B cell (primary cell): Measurements from ENCODE around the gene TSSC4. TPM values are rescaled to one million over a fixed set of nuclear protein-coding genes. Genes with fewer than 3 reads are reported as not detected.
A peak's percentile ranks its signal among the peaks of the same experiment; 100 is the strongest.

Source experiments
- ATAC-seq: fragments of 200-7000 bp; cut with Tn5 transposase; one replicate; pipeline ENCODE4 v1.10.0; 2021; ENCODE audit warnings: low read depth, mild to moderate bottlenecking, moderate number of reproducible peaks, moderate library complexity
- CTCF ChIA-PET: fragments of 350-600 bp; sonication (Branson Sonifier 250); formaldehyde crosslinking; loops from one replicate; lab custom pipeline; 2021; ENCODE audit warnings: antibody characterized with exemption, inconsistent platforms; lab: Charles Lee
- POLR2A ChIA-PET: fragments of 350-600 bp; sonication (Branson Sonifier 250); formaldehyde crosslinking; loops from one replicate; lab custom pipeline; 2021; ENCODE audit warnings: antibody characterized with exemption; lab: Charles Lee
- DNase-seq: peaks from one replicate; pipeline ENCODE4 v3.0.0; 2013
- H2AFZ ChIP-seq: 2 replicates; pipeline ENCODE4 v1.6.1; 2012; ENCODE audit warnings: mild to moderate bottlenecking, low read depth, low read length; ENCODE audit not compliant: insufficient read depth, poor library complexity, severe bottlenecking
- H3K27ac ChIP-seq, 2 donors: 1 replicate in 1 of 2; 2 replicates in 1 of 2; pipeline ENCODE4 v1.5.1; 2012 to 2013; ENCODE audit warnings: low read length in 2 of 2, mild to moderate bottlenecking in 2 of 2, moderate library complexity in 1 of 2
- H3K27me3 ChIP-seq, 4 experiments: fragments of 200-600 bp in 1 of 4; sonication (generic) in 1 of 4; replicated peaks in 1 of 4; 1 replicate in 2 of 4; 2 replicates in 2 of 4; pipeline versions ENCODE4 v1.6.1 to v1.7.0; 2013 to 2016; ENCODE audit warnings: low read length in 3 of 4, mild to moderate bottlenecking in 2 of 4, mixed read lengths in 1 of 4, moderate library complexity in 1 of 4; ENCODE audit not compliant: insufficient read depth in 4 of 4, control insufficient read depth in 3 of 4; ENCODE audit errors: control extremely low read depth in 1 of 4
- H3K36me3 ChIP-seq, 2 experiments: replicated peaks in 1 of 2; 1 replicate in 1 of 2; 2 replicates in 1 of 2; pipeline versions ENCODE4 v1.6.1 to v1.7.1; 2013; ENCODE audit warnings: low read length in 1 of 2; ENCODE audit not compliant: insufficient read depth in 2 of 2, control insufficient read depth in 1 of 2; ENCODE audit errors: control extremely low read depth in 1 of 2, extremely low read depth in 1 of 2
- H3K4me1 ChIP-seq, 2 donors: fragments of 200-600 bp in 1 of 2; sonication (generic) in 1 of 2; 1 replicate in 1 of 2; 2 replicates in 1 of 2; pipeline versions ENCODE4 v1.5.1 to v1.6.1; 2013 to 2017; ENCODE audit warnings: low read length in 2 of 2; ENCODE audit not compliant: control insufficient read depth in 2 of 2, insufficient read depth in 2 of 2
- H3K4me2 ChIP-seq: replicated peaks from 2 replicates; pipeline ENCODE3; 2012; ENCODE audit warnings: mild to moderate bottlenecking, low read depth, low read length; ENCODE audit not compliant: poor library complexity, severe bottlenecking
- H3K4me3 ChIP-seq, 5 experiments: fragments of 200-600 bp in 1 of 5; sonication (generic) in 1 of 5; 1 replicate in 3 of 5; 2 replicates in 2 of 5; pipeline versions ENCODE4 v1.5.1 to v1.7.0; 2011 to 2016; ENCODE audit warnings: low read length in 4 of 5, mild to moderate bottlenecking in 4 of 5, low read depth in 2 of 5, control low read depth in 1 of 5, moderate library complexity in 1 of 5; ENCODE audit not compliant: insufficient read depth in 1 of 5; ENCODE audit errors: control extremely low read depth in 1 of 5, extremely low read depth in 1 of 5
- H3K79me2 ChIP-seq: fragments of 200-600 bp; sonication (generic); one replicate; pipeline ENCODE4 v1.6.0; 2016; ENCODE audit warnings: low read length; ENCODE audit not compliant: control insufficient read depth, insufficient read depth
- H3K9ac ChIP-seq: fragments of 200-600 bp; sonication (generic); 2 replicates; pipeline ENCODE4 v1.6.1; 2017; ENCODE audit warnings: mild to moderate bottlenecking, low read length, moderate library complexity
- H3K9me3 ChIP-seq, 3 donors: one replicate each; pipeline versions ENCODE4 v1.6.1 to v1.7.1; 2013; ENCODE audit warnings: low read length in 2 of 3; ENCODE audit not compliant: control insufficient read depth in 2 of 3, insufficient read depth in 1 of 3; ENCODE audit errors: control extremely low read depth in 1 of 3
- H4K20me1 ChIP-seq: 2 replicates; pipeline ENCODE4 v1.6.0; 2012; ENCODE audit warnings: mild to moderate bottlenecking, low read length; ENCODE audit not compliant: insufficient read depth, control insufficient read depth, poor library complexity, severe bottlenecking
- H3K27ac Mint-ChIP-seq: one replicate; pipeline ENCODE4 v1.8.0; 2021; ENCODE audit warnings: mixed read lengths
- H3K27me3 Mint-ChIP-seq: one replicate; pipeline ENCODE4 v1.8.0; 2021; ENCODE audit warnings: mixed read lengths
- H3K4me1 Mint-ChIP-seq: one replicate; pipeline ENCODE4 v1.8.0; 2021; ENCODE audit warnings: mixed read lengths
- H3K4me3 Mint-ChIP-seq: one replicate; pipeline ENCODE4 v1.8.0; 2021; ENCODE audit warnings: mixed read lengths
- H3K9me3 Mint-ChIP-seq: one replicate; pipeline ENCODE4 v1.8.0; 2022; ENCODE audit warnings: mixed read lengths; ENCODE audit not compliant: insufficient read depth
- EZH2 ChIP-seq: IDR thresholded peaks from 2 replicates; pipeline ENCODE4 v1.6.1; 2012; ENCODE audit warnings: borderline replicate concordance, low read depth, mild to moderate bottlenecking, moderate library complexity, low read length; ENCODE audit not compliant: insufficient read depth, poor library complexity, severe bottlenecking
- WGBS: methylation state at CpG from one replicate; pipeline ENCODE4 v1.1.5; 2013; ENCODE audit warnings: missing lambda C conversion rate; ENCODE audit not compliant: insufficient coverage; 5-methylcytosine and 5-hydroxymethylcytosine counted together
- intact Hi-C: fragments of 100-400 bp; cut with micrococcal nuclease; formaldehyde crosslinking; loops from one replicate; pipeline ENCODE4 v1.10.0; 2022
- polyA plus RNA-seq: library from polyadenylated mRNA; depleted of rRNA; stranded (reverse); fragments of >200 nt; gene quantifications from 2 replicates; pipeline ENCODE4 v1.2.3, GENCODE V29; 2012
- total RNA-seq, 2 donors: library from RNA; stranded (reverse); fragments of 120-200 nt in 1 of 2; gene quantifications; 1 replicate in 1 of 2; 2 replicates in 1 of 2; pipeline versions ENCODE4 v1.2.3 to v1.2.4, GENCODE V29; 2013 to 2022
- TF ChIP-seq, protein P1 (sequence below): fragments of 200-600 bp; IDR thresholded peaks from one replicate; pipeline ENCODE4 v1.8.0; 2022; ENCODE audit warnings: antibody characterized with exemption, mild to moderate bottlenecking

Gene TSSC4
- total and polyA plus RNA-seq, 2 donors (not counting 1 experiment from before 2014, with no cell fraction given): 49.4 to 57.5 TPM

DNA sequence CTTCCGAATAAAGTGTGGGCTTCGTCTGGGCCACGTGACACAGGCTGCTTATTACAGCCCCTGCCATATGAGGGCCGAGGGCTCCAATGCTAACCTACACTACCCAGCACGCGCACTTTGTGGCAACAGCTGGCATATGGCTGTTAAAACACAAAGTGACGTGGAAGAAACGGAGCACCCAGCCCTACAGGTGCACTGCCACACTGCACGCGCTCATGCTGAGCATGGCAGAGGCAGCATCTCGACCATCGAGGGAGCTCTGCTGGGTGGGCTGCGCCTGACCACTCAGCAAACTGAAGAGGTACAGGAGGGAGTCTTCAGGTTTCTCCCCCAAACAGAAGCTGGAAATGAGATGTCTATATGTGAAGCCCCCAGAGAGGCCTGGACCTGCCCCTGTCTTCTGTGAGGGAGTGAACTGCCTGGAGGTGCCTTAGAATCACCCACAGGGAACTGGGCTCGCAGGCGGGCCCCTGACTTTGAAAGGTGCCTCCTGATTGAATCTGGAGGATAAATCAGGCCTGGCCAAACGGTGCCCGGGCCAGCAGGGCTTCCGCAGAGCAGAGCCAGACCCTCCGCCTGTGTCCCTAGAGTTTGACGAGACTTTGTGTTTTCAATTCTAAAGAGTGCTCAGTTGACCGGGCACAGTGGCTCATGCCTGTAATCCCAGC is 18.3 kb downstream of the TSSC4 start:
- intact Hi-C loops: loop anchor here (1.0 kb wide), 2 partner anchors 19 to 81 kb away; partner anchors contain the start of gene TSSC4

More for the DNA sequence above, 18.3 kb downstream of the TSSC4 start:
- no peak overlapping the region for H2AFZ ChIP-seq
- Mint-ChIP-seq H3K4me3 (no peak overlapping the region), H3K9me3 (no peaks in the 10 kb centered on the region), H3K4me1 (peaks cover 3% of the 10 kb centered on the region), H3K27me3 (no peaks in the 10 kb centered on the region), H3K27ac (peak overlapping the region; percentile 10)
- ChIA-PET CTCF (interaction anchor here (0.6 to 11.1 kb wide), 30 partner anchors 10 to 992 kb away, joined by 3 to 583 read pairs (median 4); partner anchors contain the start of genes C11orf21, CD81, TSPAN32 and TSSC4), POLR2A (interaction anchor here (1.1 to 2.5 kb wide), 3 partner anchors 18 to 116 kb away, joined by 3 to 22 read pairs (median 18); partner anchors contain the start of genes C11orf21, TSPAN32 and TSSC4)
- TF ChIP-seq, protein P1, sequence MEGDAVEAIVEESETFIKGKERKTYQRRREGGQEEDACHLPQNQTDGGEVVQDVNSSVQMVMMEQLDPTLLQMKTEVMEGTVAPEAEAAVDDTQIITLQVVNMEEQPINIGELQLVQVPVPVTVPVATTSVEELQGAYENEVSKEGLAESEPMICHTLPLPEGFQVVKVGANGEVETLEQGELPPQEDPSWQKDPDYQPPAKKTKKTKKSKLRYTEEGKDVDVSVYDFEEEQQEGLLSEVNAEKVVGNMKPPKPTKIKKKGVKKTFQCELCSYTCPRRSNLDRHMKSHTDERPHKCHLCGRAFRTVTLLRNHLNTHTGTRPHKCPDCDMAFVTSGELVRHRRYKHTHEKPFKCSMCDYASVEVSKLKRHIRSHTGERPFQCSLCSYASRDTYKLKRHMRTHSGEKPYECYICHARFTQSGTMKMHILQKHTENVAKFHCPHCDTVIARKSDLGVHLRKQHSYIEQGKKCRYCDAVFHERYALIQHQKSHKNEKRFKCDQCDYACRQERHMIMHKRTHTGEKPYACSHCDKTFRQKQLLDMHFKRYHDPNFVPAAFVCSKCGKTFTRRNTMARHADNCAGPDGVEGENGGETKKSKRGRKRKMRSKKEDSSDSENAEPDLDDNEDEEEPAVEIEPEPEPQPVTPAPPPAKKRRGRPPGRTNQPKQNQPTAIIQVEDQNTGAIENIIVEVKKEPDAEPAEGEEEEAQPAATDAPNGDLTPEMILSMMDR: no peak
- TF ChIP-seq EZH2: no peak
- H3K4me3 ChIP-seq: no peak overlapping the region
- no peaks in the 10 kb centered on the region for H3K36me3 ChIP-seq
- H3K27ac ChIP-seq: no peak overlapping the region
- no peak overlapping the region for H3K4me2 ChIP-seq
- WGBS: 79% methylated on average over 20 of the region's 21 CpGs
- no peak for ATAC-seq
- H3K4me1 ChIP-seq: peaks cover 5 to 15% of the 10 kb centered on the region in 2 donors
- H3K9me3 ChIP-seq: peaks cover 0 to 2% (median 0%) of the 10 kb centered on the region in 3 donors
- H3K27me3 ChIP-seq: peaks cover 0 to 3% (median 0%) of the 10 kb centered on the region in 4 experiments
- no peaks in the 10 kb centered on the region for H4K20me1 ChIP-seq
- no peaks in the 10 kb centered on the region for H3K79me2 ChIP-seq
- no peak for DNase-seq
- H3K9ac ChIP-seq: no peak overlapping the region
